Measurements from ENCODE around the gene SLC12A8. TPM values are rescaled to one million over a fixed set of nuclear protein-coding genes. Genes with fewer than 3 reads are reported as not detected.

SLC12A8 gene
- polyA plus RNA-seq, 1 of the 3 experiments (the other 2 are of a cell fraction) = 7.5 TPM

GRCh38 chr3:125229168-125229567 lies 16.6 kb upstream of the SLC12A8 start:
- H3K36me3 ChIP-seq (replicated peaks in 1 of 2; ENCODE audit: control insufficient read depth in 1 of 2, insufficient read depth in 2 of 2, low read length in 1 of 2) = peaks cover 43 to 45% of the 10 kb centered on the region in 2 experiments

More at GRCh38 chr3:125229168-125229567, 16.6 kb upstream of the SLC12A8 start:
- no peaks in the 10 kb centered on the region for H3K27me3 ChIP-seq (ENCODE audit: insufficient read depth)
- no peaks in the 10 kb centered on the region for H3K9me2 ChIP-seq
- 84% methylated on average over 7 of the region's 7 CpGs for WGBS (ENCODE audit: low lambda C conversion rate)
- ChIA-PET CTCF (no interaction called here), POLR2A (no interaction called here)
- H3K27ac ChIP-seq (ENCODE audit: low read depth in 2 of 2, low read length in 1 of 2) = no peak overlapping the region
- H3K4me2 ChIP-seq = no peak overlapping the region
- H2AFZ ChIP-seq (ENCODE audit: low read depth) = no peak overlapping the region
- no peak overlapping the region for H3K9ac ChIP-seq
- no peak for DNase-seq
- peaks cover 21% of the 10 kb centered on the region for H3F3A ChIP-seq (replicated peaks; ENCODE audit: insufficient read depth)
- H3K79me2 ChIP-seq (ENCODE audit: insufficient read depth) = peaks cover 18% of the 10 kb centered on the region; the same call in 1 of the 2 replicates
- H3K4me3 ChIP-seq (ENCODE audit: low read depth in 2 of 2, low read length in 1 of 2) = no peak overlapping the region
- H3K4me1 ChIP-seq (ENCODE audit: control insufficient read depth in 1 of 2, insufficient read depth in 2 of 2, low read depth in 1 of 2, low read length in 1 of 2) = peaks cover 0 to 6% of the 10 kb centered on the region in 2 experiments; a peak in 2 of 4 replicates
- no peaks in the 10 kb centered on the region for H3K9me3 ChIP-seq
- TF ChIP-seq TCF12 (IDR thresholded peaks at IDR 0.05) (no peak), GABPA (IDR thresholded peaks at IDR 0.05; ENCODE audit: low read depth) (no peak), NFIC (IDR thresholded peaks at IDR 0.05; ENCODE audit: borderline replicate concordance) (no peak), MAX (IDR thresholded peaks at IDR 0.05; ENCODE audit: low read depth) (no peak), CHD2 (IDR thresholded peaks at IDR 0.05; ENCODE audit: low read length, partially characterized antibody) (no peak), RFX5 (IDR thresholded peaks at IDR 0.05; ENCODE audit: low read length) (no peak), USF1 (IDR thresholded peaks at IDR 0.05; ENCODE audit: borderline replicate concordance, low read depth) (no peak), USF2 (IDR thresholded peaks at IDR 0.05; ENCODE audit: borderline replicate concordance, low read depth, low read length) (no peak), JUND (IDR thresholded peaks at IDR 0.05) (no peak), REST (IDR thresholded peaks at IDR 0.05; ENCODE audit: low read depth, low read length) (no peak), RAD21 (IDR thresholded peaks at IDR 0.05; ENCODE audit: low read length) (no peak)
- no peaks in the 10 kb centered on the region for H4K20me1 ChIP-seq (ENCODE audit: insufficient read depth)

Measured in SK-N-SH (cell line).